SK-N-SH (cell line): ENCODE measurements around the gene CTF1. TPM values are rescaled to one million over a fixed set of nuclear protein-coding genes. Genes with fewer than 3 reads are reported as not detected.

Experiments
- CTCF ChIA-PET: fragments of 300-600, 350-600 bp; formaldehyde crosslinking; extraction: SDS; loops from one replicate; lab custom pipeline; 2021; lab: Yijun Ruan, JAX
- POLR2A ChIA-PET: fragments of 350-600 bp; sonication (Branson Sonifier 250); formaldehyde crosslinking; extraction: SDS; loops from one replicate; lab custom pipeline; 2020; ENCODE audit warnings: antibody characterized with exemption, inconsistent platforms; lab: Yijun Ruan, JAX
- DNase-seq: peaks from one replicate; pipeline ENCODE4 v3.0.0; 2012
- H2AFZ ChIP-seq: fragments of 200-600 bp; sonication (generic); 2 replicates; pipeline ENCODE4 v1.8.1; 2016; ENCODE audit warnings: antibody characterized with exemption, mild to moderate bottlenecking, low read depth
- H3F3A ChIP-seq: fragments of 200-600 bp; sonication (generic); replicated peaks from 2 replicates; pipeline ENCODE3; 2016; ENCODE audit warnings: antibody characterized with exemption, mild to moderate bottlenecking; ENCODE audit not compliant: insufficient read depth
- H3K27ac ChIP-seq, 2 experiments: fragments of 200-500 bp in 1 of 2; fragments of 200-600 bp in 1 of 2; sonication (Bioruptor generic) in 1 of 2; sonication (generic), shearing (Covaris generic) in 1 of 2; 2 replicates each; pipeline versions ENCODE4 v1.5.1 to v1.6.1; 2014 to 2016; ENCODE audit warnings: low read depth in 2 of 2, inconsistent platforms in 1 of 2, low read length in 1 of 2, mild to moderate bottlenecking in 1 of 2, mixed read lengths in 1 of 2
- H3K27me3 ChIP-seq: fragments of 200-600 bp; sonication (generic), shearing (Covaris generic); 2 replicates; pipeline ENCODE4 v1.6.1; 2016; ENCODE audit warnings: mixed run types; ENCODE audit not compliant: insufficient read depth
- H3K36me3 ChIP-seq, 2 experiments: fragments of 200-500 bp in 1 of 2; fragments of 200-600 bp in 1 of 2; sonication (Bioruptor generic) in 1 of 2; sonication (generic) in 1 of 2; replicated peaks in 1 of 2; 2 replicates each; pipeline versions ENCODE3 to v1.5.1; 2014 to 2016; ENCODE audit warnings: low read length in 1 of 2, mild to moderate bottlenecking in 1 of 2; ENCODE audit not compliant: insufficient read depth in 2 of 2, control insufficient read depth in 1 of 2
- H3K4me1 ChIP-seq, 2 experiments: fragments of 200-500 bp in 1 of 2; fragments of 200-600 bp in 1 of 2; sonication (Bioruptor generic) in 1 of 2; sonication (generic), shearing (Covaris generic) in 1 of 2; 2 replicates each; pipeline versions ENCODE4 v1.5.1 to v1.6.1; 2014 to 2016; ENCODE audit warnings: low read depth in 1 of 2, low read length in 1 of 2, mixed run types in 1 of 2; ENCODE audit not compliant: insufficient read depth in 2 of 2, control insufficient read depth in 1 of 2
- H3K4me2 ChIP-seq: fragments of 200-600 bp; sonication (generic), shearing (Covaris generic); 2 replicates; pipeline ENCODE4 v1.6.1; 2017; ENCODE audit warnings: mixed run types
- H3K4me3 ChIP-seq, 2 experiments: fragments of 200-500 bp in 1 of 2; fragments of 200-600 bp in 1 of 2; sonication (Bioruptor generic) in 1 of 2; sonication (generic), shearing (Covaris generic) in 1 of 2; 2 replicates each; pipeline versions ENCODE4 v1.5.1 to v1.8.1; 2014 to 2016; ENCODE audit warnings: low read depth in 2 of 2, inconsistent platforms in 1 of 2, low read length in 1 of 2, mild to moderate bottlenecking in 1 of 2, mixed read lengths in 1 of 2, moderate library complexity in 1 of 2
- H3K79me2 ChIP-seq: fragments of 200-600 bp; sonication (generic); 2 replicates; pipeline ENCODE4 v1.8.1; 2017; ENCODE audit warnings: mild to moderate bottlenecking; ENCODE audit not compliant: insufficient read depth
- H3K9ac ChIP-seq: fragments of 200-600 bp; sonication (generic); 2 replicates; pipeline ENCODE4 v1.6.1; 2017; ENCODE audit warnings: mixed run types
- H3K9me2 ChIP-seq: fragments of 200-600 bp; sonication (generic); 2 replicates; pipeline ENCODE4 v1.6.1; 2017; ENCODE audit warnings: mixed run types
- H3K9me3 ChIP-seq: fragments of 200-600 bp; sonication (generic); 2 replicates; pipeline ENCODE4 v1.6.1; 2017; ENCODE audit warnings: mixed run types, mild to moderate bottlenecking, moderate library complexity
- H4K20me1 ChIP-seq: fragments of 200-600 bp; sonication (generic); 2 replicates; pipeline ENCODE4 v1.6.1; 2017; ENCODE audit warnings: mild to moderate bottlenecking, mixed run types; ENCODE audit not compliant: insufficient read depth
- EP300 ChIP-seq, 2 experiments: IDR thresholded peaks; 2 replicates each; pipeline versions ENCODE4 v1.4.0 to v1.6.1; 2012; ENCODE audit warnings: borderline replicate concordance in 1 of 2, low read depth in 1 of 2, low read length in 1 of 2
- FOXJ3 ChIP-seq: sonication (generic); formaldehyde crosslinking; IDR thresholded peaks from 2 replicates; pipeline ENCODE4 v1.5.1; 2020; ENCODE audit warnings: mild to moderate bottlenecking, missing genetic modification reagents
- FOXM1 ChIP-seq: IDR thresholded peaks from 2 replicates; pipeline ENCODE4 v1.4.0; 2012; ENCODE audit warnings: low read depth, mild to moderate bottlenecking
- MAX ChIP-seq: IDR thresholded peaks from 2 replicates; pipeline ENCODE4 v1.4.0; 2012; ENCODE audit warnings: low read depth
- MEF2A ChIP-seq: IDR thresholded peaks from 2 replicates; pipeline ENCODE4 v1.4.0; 2012; ENCODE audit warnings: low read depth, borderline replicate concordance
- NFIC ChIP-seq: IDR thresholded peaks from 2 replicates; pipeline ENCODE4 v1.4.0; 2012; ENCODE audit warnings: borderline replicate concordance
- NRF1 ChIP-seq: IDR thresholded peaks from 2 replicates; pipeline ENCODE4 v1.6.1; 2012; ENCODE audit warnings: low read depth, mild to moderate bottlenecking, low read length
- POLR2AphosphoS5 ChIP-seq: IDR thresholded peaks from 2 replicates; pipeline ENCODE4 v1.6.1; 2012; ENCODE audit warnings: low read depth, low read length
- RAD21 ChIP-seq: IDR thresholded peaks from 2 replicates; pipeline ENCODE4 v1.6.1; 2012; ENCODE audit warnings: mild to moderate bottlenecking, low read length
- RCOR1 ChIP-seq: fragments of 150-350 bp; IDR thresholded peaks from 2 replicates; pipeline ENCODE4 v1.6.1; 2017; ENCODE audit warnings: antibody characterized with exemption, low read length
- SMC3 ChIP-seq: IDR thresholded peaks from 2 replicates; pipeline ENCODE4 v1.6.1; 2012; ENCODE audit warnings: low read depth, low read length, improper control_type of control experiment
- TAF1 ChIP-seq: IDR thresholded peaks from 2 replicates; pipeline ENCODE4 v1.6.1; 2012; ENCODE audit warnings: low read depth, mild to moderate bottlenecking, low read length, moderate library complexity, borderline replicate concordance
- TCF12 ChIP-seq: IDR thresholded peaks from 2 replicates; pipeline ENCODE4 v1.4.0; 2012
- YY1 ChIP-seq: IDR thresholded peaks from 2 replicates; pipeline ENCODE4 v1.4.0; 2012; ENCODE audit warnings: low read depth, mild to moderate bottlenecking
- WGBS: methylation state at CpG from one replicate; pipeline ENCODE4 v1.1.6; 2017; ENCODE audit warnings: low lambda C conversion rate; 5-methylcytosine and 5-hydroxymethylcytosine counted together
- polyA plus RNA-seq, 3 experiments: library from polyadenylated mRNA; depleted of rRNA; stranded (reverse); fragments of >200 nt; gene quantifications; 2 replicates each; pipeline ENCODE4 v1.2.3, GENCODE V29; 2012
- TF ChIP-seq, protein P1 (sequence below): fragments of 200-600 bp; sonication (generic); IDR thresholded peaks from 2 replicates; pipeline ENCODE4 v1.6.1; 2017; ENCODE audit warnings: antibody characterized with exemption, mild to moderate bottlenecking, moderate library complexity

Gene CTF1
- polyA plus RNA-seq, 1 of the 3 experiments (the other 2 are of a cell fraction): 45.7 TPM

DNA sequence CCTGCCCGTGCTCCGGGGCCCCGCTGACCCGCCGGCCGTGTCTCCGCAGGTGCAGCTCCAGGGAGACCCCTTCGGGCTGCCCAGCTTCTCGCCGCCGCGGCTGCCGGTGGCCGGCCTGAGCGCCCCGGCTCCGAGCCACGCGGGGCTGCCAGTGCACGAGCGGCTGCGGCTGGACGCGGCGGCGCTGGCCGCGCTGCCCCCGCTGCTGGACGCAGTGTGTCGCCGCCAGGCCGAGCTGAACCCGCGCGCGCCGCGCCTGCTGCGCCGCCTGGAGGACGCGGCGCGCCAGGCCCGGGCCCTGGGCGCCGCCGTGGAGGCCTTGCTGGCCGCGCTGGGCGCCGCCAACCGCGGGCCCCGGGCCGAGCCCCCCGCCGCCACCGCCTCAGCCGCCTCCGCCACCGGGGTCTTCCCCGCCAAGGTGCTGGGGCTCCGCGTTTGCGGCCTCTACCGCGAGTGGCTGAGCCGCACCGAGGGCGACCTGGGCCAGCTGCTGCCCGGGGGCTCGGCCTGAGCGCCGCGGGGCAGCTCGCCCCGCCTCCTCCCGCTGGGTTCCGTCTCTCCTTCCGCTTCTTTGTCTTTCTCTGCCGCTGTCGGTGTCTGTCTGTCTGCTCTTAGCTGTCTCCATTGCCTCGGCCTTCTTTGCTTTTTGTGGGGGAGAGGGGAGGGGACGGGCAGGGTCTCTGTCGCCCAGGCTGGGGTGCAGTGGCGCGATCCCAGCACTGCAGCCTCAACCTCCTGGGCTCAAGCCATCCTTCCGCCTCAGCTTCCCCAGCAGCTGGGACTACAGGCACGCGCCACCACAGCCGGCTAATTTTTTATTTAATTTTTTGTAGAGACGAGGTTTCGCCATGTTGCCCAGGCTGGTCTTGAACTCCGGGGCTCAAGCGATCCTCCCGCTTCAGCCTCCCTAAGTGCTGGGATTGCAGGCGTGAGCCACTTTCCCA is 5.9 kb downstream of the CTF1 start:
- ChIA-PET POLR2A (interaction anchor here (0.5 to 1.7 kb wide), 9 partner anchors 9 to 144 kb away, joined by 3 to 8 read pairs (median 4); partner anchors contain the start of gene BCL7C), CTCF (interaction anchor here (0.6 to 4.6 kb wide), 27 partner anchors 8 to 646 kb away, joined by 3 to 74 read pairs (median 4); partner anchors contain the start of gene BCL7C)
- peaks cover 4% of the 10 kb centered on the region; the same call in 1 of the 2 replicates for H3K79me2 ChIP-seq
- 0 out of 2 replicates have a peak, but pooled peaks have one; percentile 4 for TF ChIP-seq NRF1
- peak; percentile 43 for TF ChIP-seq SMC3
- TF ChIP-seq RAD21: peak; percentile 30; the same call in 1 of the 2 replicates
- no peak for TF ChIP-seq EP300 (IDR thresholded peaks at IDR 0.05; ENCODE audit: borderline replicate concordance in 1 of 2, low read depth in 1 of 2, low read length in 1 of 2)
- H2AFZ ChIP-seq: 0 out of 2 replicates have a peak overlapping the region, but pooled peaks have one; percentile 35
- H3K4me3 ChIP-seq: peak overlapping the region; percentile 36 to 38
- peak; percentile 94 for DNase-seq
- 71% methylated on average over 19 of the region's 99 CpGs for WGBS
- H3K4me2 ChIP-seq: peak overlapping the region; percentile 75
- H3K9ac ChIP-seq: peak overlapping the region; percentile 53
- H3K4me1 ChIP-seq: peaks cover 5 to 14% of the 10 kb centered on the region in 2 experiments; a peak in 2 of 4 replicates
- no peaks in the 10 kb centered on the region for H3K9me2 ChIP-seq
- H3K9me3 ChIP-seq: no peaks in the 10 kb centered on the region
- no peaks in the 10 kb centered on the region for H3K36me3 ChIP-seq
- no peaks in the 10 kb centered on the region for H4K20me1 ChIP-seq
- H3K27ac ChIP-seq: peak overlapping the region; percentile 30 to 44; a peak in 3 of 4 replicates
- peaks cover 16% of the 10 kb centered on the region for H3F3A ChIP-seq
- H3K27me3 ChIP-seq: no peaks in the 10 kb centered on the region

DNA sequence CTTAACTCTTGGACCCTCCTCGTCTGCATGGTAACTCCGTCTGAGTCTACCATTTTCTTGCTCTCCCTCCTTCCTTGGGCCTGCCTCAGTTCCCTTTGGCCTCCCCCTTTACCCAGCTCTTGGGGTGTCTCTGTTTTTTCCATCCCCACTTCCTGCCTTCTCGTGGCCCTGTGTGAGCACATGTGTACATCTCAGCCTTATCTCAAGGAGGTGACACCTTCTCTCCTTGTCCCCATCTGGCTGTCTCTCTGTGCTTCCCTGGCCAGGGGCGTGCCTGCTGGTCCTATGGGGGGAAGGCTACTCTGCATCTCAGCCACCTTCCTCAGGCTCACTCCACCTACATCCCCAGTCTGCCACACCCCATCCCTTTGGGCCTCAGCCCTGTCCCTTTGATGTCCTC is 6.6 kb downstream of the CTF1 start:
- H3K4me3 ChIP-seq: no peak overlapping the region; a peak in 1 of 4 replicates
- no peaks in the 10 kb centered on the region for H3K9me3 ChIP-seq
- H3K27ac ChIP-seq: peak overlapping the region; percentile 30 to 64; a peak in 3 of 4 replicates
- POLR2A ChIA-PET: interaction anchor here (1.0 to 1.7 kb wide), 6 partner anchors 10 to 98 kb away, joined by 3 to 8 read pairs (median 5); partner anchors contain the start of gene BCL7C
- H2AFZ ChIP-seq: no peak overlapping the region
- no peaks in the 10 kb centered on the region for H3K79me2 ChIP-seq
- TF ChIP-seq, protein P1, sequence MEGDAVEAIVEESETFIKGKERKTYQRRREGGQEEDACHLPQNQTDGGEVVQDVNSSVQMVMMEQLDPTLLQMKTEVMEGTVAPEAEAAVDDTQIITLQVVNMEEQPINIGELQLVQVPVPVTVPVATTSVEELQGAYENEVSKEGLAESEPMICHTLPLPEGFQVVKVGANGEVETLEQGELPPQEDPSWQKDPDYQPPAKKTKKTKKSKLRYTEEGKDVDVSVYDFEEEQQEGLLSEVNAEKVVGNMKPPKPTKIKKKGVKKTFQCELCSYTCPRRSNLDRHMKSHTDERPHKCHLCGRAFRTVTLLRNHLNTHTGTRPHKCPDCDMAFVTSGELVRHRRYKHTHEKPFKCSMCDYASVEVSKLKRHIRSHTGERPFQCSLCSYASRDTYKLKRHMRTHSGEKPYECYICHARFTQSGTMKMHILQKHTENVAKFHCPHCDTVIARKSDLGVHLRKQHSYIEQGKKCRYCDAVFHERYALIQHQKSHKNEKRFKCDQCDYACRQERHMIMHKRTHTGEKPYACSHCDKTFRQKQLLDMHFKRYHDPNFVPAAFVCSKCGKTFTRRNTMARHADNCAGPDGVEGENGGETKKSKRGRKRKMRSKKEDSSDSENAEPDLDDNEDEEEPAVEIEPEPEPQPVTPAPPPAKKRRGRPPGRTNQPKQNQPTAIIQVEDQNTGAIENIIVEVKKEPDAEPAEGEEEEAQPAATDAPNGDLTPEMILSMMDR: no peak
- no peak for TF ChIP-seq TAF1
- TF ChIP-seq FOXJ3 (CRISPR knock-in tag): no peak
- no peak for TF ChIP-seq RCOR1
- no peak for TF ChIP-seq POLR2AphosphoS5
- TF ChIP-seq MEF2A: no peak
- TF ChIP-seq YY1: no peak
- no peak for TF ChIP-seq MAX
- no peak for TF ChIP-seq NFIC
- TF ChIP-seq TCF12: no peak
- TF ChIP-seq FOXM1: no peak
- H3K36me3 ChIP-seq: no peaks in the 10 kb centered on the region
- H3K9me2 ChIP-seq: no peaks in the 10 kb centered on the region
- peaks cover 21% of the 10 kb centered on the region for H3F3A ChIP-seq
- CTCF ChIA-PET: interaction anchor here (0.8 to 4.6 kb wide), 18 partner anchors 10 to 238 kb away, joined by 3 to 74 read pairs (median 4); partner anchors contain the start of gene BCL7C
- peaks cover 5 to 12% of the 10 kb centered on the region in 2 experiments; a peak in 2 of 4 replicates for H3K4me1 ChIP-seq
- no peak for DNase-seq
- no peaks in the 10 kb centered on the region for H4K20me1 ChIP-seq
- WGBS: 96% methylated on average over 4 of the region's 4 CpGs
- H3K27me3 ChIP-seq: no peaks in the 10 kb centered on the region
- H3K4me2 ChIP-seq: no peak overlapping the region; the same call in 1 of the 2 replicates
- H3K9ac ChIP-seq: no peak overlapping the region
